GM21529 (cell line): Measurements from ENCODE around the gene CCDC27.

Experiments used
- ATAC-seq: cut with Tn5 transposase; IDR thresholded peaks from one replicate; pipeline ENCODE4 v1.9.1; 2021; ENCODE audit not compliant: unreplicated experiment

The CCDC27 gene

DNA sequence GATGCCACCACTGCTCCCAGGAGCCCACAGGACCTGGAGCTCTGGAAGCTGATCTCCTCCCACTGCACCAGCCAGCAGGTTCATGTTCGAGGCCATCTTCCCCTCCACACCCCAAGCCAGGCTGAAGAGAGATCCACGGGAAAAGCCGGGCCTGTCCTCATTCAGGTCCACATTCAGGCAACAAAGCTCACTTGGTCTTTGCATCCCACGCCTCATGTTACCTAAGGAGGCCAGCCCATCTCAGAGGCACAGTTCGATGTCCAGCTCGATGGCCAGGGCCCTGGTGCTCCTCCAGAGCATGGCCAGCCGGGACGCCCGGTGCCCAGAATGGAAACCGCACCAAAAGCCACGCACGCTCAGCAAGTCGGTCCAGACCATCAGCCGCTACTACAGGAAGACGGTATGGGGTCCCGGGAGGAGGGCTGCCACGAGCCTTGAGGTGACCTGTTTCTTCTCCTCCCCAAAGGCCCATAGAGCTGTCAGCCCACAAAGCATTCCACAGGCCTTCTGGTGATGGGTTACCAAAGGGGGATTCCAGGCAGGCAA is at the start of gene CCDC27:
Gene CCDC27 (plus strand): TSS at position 51 of the 546 bp plus-strand sequence. CDS start 32 bp downstream, at position 83.
- no peak for ATAC-seq

DNA sequence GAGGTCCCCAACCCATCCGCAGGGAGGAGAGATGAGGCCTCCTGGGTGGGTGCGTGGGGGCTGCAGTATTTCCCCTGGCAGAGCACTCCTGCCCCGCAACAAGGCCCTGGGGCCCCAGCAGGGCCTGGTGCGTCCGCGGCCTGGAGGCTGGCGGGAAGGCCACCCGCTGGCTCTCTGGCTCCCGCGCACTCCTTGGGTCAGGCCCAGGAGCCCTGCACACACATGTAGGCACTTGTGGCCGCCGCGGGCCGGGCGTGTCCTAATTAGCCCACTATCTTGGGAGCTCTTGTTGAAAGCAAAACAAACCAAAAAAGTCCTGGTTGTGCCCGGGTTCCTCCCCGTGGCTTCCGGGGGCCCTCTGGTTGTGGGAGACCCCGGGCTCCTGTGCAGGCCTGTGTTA is 49.7 kb upstream of the CCDC27 start:
- ATAC-seq, result no peak

DNA sequence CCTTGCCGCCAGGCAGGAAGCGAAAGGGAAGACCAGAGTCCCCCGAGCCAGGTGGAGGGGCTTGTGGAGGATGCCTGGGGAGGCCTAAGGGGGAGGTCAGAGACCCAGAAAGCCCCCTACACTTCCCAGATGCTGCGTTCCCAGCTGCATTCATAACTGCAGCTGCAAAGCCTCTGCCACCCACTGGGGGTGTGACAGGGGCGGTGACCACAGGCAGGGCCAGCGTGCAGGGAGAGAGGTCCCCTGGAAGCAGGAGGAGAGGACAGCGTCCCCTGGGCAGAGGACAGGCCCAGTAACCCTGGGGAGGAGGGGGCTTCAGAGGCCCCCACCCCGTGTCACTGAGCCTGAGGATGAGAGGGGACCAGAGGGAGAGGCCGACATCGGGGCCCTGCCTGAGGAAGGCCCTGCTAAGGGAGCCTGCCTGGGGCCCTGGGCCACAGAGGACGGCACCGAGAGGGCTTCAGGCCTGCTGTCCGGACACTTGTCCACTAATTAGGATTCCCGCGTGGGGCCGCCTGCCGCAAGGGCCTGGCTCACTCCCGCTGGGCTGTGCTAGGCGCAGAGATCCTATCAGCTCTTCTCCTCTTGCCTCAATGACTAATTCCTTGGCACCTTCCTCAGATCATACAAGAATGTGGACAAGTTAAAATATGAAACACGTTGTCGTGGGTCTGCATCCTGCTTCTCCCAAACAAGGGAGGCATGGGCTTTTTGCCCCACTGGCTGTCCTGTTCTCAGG is 49.1 kb upstream of the CCDC27 start:
- no peak for ATAC-seq

DNA sequence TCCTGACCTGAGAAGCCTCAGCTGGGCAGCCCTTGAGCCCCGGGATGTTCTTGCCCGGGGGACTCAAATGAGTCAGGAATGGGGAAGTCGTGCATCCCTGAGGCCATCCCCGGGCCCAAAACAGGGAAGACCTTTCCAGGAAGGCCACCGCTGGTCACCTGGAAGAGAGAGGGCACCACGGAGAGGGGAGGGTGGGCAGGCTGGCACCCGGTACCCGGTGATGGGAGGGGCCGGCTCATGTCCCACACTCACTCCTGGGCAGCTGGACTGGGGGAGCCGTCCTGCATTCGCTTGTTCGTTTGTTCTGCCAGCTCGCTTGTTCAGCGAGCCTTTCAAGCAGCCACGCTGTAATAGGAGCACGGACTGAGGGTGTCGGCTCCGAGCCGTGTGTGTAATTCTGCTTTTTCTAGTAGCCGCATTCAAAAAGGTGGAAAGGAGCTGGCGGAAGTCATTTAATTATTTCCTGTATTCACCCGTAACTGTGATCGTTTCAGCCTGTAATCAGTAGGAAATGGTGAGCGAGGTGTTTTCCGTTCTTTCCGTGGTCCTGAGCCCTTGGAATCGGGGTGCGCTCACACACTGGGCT is 48.4 kb upstream of the CCDC27 start:
- no peak for ATAC-seq

DNA sequence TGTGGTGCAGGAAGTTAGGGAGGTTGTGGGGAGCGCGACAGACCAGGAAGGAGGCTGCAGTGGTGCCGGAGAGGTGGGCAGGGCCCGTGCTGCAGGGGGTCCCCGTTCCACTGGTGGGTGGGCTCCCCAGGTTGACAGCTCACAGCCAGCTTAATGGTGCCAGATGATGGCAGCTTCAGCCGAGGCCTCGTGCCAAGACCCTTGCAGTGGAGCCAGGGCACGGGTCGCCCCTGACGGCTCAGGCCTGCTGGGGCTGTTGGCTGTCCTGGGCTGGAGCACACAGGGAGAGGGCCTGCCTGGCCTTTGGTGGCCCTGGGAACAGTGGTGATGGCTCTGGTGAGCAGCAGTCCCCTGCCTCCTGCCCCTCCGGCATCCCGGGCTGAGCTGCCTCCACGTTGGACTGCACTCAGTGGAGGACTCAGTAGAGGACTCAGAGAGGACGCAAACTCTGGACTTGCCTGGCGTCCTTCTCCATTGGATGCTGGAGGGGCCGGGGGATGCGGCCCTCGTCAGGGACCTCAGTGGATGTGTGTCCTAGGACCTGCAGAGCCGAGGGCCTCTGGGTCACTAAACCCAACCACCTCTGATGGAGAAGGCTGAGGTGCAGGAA is 46.8 kb upstream of the CCDC27 start:
- ATAC-seq, result no peak

DNA sequence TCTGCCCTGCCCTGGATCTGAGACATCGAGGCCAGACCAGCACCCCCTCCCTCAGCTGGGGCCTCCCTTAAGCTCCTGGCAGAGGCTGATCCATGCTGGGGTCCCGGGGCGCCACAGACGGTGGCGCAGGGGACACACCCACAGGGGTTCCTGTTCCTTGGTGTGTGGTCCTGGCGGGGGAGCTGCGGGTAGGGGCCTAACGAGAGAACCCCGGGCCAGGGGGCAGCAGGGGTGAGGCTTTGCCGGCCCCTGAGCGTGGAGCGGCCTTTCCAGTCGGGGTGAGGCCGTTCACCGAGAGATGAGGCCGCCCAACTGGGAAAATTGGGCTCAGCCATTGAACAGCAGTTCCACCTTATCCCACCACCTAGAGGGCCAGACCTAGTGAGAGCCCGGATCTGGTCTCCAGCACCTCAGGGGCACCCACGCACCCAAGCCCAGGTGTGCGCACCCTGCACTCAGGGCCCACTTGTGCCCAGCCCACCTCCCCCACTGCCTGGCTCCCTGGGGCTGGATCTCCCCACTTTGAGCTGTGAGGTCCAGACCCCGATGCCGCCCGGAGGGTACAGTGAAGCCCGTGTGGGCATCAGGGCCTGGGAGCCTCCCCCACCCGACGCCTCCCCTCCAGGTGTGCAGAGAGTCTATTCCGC is 45.5 kb upstream of the CCDC27 start:
- ATAC-seq, result no peak

DNA sequence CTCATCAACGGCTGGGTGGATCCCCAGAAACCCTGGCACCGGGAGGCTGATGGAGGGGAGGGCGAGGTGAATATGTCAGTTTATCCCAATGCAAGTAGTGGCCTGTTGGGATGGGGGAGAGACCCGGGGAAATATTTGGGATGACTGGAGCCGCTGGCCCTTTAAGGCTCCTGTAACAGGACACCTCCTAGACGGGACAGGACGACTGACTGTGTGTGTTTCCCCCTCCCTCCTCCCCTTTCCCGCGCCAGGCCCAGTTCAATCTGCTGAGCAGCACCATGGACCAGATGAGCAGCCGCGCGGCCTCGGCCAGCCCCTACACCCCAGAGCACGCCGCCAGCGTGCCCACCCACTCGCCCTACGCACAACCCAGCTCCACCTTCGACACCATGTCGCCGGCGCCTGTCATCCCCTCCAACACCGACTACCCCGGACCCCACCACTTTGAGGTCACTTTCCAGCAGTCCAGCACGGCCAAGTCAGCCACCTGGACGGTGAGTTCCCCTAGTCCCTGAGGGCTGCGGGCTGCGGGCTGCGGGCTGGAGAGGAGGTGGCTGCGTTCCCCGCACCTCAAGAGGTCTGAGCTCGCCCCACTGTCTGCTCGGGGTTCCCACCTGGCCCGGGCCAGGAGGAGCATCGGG is 44.8 kb upstream of the CCDC27 start:
- ATAC-seq, result no peak

DNA sequence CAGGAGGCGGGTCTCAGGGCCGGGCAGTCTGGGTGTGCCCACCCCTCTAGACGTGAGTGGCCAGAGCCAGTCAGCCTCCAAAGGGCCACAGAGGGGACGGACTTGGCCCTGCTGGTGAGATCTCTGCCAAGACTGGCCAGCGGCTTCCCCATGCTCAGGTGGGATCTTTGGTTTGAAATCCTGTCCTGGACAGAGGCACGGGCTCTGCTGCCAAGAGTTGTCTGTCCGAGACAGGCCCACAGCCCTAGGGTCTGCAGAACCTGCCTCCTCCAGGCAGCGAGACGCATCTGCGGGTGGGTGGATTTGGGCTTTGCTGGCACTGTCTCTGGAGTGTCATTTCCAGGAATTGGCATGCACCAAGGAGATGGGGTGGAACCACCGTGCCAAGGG is 44.3 kb upstream of the CCDC27 start:
- ATAC-seq, result no peak

DNA sequence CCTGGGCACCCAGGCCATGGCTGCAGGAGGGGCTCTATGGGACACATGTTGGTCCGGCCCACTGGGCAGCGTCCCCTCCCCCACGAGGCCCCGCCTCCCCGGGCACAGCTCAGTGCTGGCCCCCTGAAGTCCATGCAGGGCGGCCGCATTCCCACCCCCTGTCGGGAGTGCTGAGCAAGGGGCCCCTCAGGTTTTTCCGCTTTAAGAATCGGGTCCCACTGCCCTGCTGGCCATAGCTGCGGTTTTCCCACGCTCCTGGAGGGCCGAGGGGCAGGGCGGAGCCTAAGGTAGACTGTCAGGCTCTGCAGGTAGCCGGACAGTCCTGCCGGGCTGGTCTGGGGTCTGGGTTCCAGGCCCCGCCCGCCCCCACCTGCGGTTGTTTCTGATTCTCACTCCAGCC is 43.5 kb upstream of the CCDC27 start:
- no peak for ATAC-seq

DNA sequence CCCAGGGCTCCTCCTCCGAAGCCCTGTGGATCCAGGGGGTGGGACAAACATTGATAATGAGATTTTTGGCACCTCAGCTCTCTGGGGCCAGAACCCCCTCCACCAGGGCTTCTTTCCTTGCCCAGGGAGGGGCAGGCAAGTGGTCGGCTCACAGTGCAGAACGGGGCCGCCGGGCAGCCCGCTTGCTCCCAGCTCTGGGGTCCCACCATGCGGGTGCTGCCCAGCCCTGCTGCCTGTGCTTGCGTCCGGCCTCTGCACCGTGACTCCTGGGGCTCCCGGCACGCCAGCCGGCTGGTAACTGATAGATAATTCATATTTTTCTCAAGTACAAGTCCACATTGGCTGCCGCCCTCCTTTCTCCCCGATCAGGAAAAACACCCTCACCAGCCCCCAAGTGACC is 42.0 kb upstream of the CCDC27 start:
- ATAC-seq, result no peak

DNA sequence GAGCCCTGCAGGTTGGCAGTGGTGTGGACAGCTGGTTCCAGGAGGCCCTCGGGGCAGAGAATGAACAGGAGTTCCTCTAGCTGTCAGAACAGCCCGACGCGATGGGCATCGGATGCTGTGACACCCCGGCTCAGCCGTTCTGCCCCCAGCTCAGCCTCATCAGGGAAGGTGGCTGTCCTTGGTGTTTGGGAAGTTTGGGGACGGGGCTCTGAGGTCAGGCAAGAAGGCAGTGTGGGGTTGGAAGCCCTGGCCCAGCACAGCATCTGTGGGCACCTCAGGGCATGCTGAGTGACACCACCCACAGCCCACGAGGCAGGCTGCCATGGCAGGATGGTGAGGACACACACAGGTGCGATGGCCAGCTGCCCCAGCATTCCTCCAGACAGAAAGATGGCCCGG is 40.9 kb upstream of the CCDC27 start:
- no peak for ATAC-seq

DNA sequence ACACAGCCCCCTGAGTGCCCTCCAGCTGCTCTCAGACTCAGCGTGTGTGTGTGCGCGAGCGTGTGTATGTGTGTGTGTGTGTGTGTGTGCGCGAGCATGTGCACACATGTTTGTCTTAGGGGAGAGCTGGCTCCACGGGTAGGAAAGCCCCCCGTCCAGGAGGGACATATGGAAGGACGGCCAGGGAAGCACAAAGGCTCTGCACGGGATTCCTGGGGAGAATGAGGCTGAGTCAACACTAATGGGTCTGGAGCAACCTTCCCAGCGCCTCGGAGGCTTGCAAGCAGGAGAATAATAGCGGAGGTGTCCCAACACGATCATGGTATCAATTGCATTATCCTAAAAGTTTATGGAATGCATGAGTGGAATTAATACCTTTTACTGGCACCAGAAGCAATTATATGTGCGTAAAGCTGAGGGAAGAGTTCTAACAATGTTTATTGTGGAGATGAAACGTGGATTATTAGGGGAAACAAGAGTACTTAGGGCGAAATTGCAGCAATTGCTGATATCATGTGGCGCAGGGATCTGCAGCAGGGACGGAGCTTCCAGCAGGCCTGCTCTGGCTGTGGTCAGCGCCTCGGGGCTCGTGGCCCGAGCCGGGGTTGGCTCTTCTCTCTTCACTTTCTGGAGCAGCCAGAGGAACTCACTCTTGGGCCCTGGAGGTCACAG is 40.3 kb upstream of the CCDC27 start:
- no peak for ATAC-seq

DNA sequence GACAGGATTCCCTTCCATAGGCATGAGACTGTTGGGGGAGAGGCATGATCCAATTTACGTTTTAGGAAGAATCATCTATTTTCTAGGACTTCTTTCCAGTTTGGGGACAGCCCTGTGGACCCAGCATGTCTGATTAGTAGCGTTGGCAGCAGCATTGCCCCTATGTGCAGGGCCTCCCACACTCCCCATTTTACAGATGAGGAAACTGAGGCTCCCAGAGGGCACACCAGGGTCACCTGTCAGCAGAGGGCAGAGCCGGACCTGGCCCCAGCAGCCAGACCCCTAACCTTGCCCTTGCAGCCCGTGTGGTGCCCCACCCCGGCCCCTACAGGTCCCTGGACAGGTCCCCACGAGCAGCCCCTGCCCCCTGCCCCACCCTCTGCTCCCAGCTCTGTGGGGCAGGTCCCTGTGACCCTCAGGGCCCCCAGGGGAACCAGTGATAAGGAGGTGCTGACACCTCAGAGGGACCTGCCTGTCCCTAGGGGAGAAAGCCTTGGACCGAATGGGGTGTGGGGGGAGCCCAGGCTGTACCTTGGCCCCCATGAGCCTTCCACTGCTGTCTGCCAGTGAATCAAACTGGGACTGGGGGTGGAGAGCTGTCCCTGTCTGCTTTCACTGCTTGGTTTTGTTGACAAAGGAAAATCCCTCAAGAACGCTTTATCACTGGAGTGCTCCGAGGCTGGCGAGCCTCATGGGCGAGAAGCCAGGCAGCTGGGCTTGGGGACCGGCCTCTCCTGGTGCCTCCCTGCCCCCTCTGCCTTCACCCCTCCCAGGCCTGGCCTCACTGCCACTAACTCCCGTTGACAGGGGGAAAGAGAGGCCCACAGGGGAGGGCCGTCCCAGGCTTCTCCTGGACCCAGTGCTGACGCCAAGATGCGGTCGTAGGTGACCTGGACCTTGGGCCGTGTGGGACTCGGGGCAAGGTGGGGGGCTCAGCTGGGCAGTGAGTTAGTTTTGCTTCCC is 39.4 kb upstream of the CCDC27 start:
- ATAC-seq, result no peak

DNA sequence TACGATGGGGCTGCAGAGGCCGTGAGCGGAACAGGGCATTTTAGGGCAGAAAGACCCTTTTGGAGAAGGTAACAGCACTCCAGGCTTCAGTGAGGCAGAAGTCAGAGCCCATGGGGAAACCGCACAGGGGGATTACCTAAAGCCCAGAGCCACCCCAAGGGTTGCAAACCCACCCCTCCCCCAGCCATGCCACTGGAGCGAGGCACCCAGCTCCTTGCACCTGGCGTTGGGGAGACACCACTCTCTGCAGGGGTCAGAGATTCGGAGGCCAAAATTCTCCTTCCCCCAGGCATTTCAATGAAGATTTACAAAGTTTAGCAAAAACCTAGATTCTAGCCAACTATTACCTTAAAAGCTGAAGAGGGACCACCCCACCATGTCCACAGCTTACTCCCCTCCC is 38.4 kb upstream of the CCDC27 start:
- ATAC-seq, result no peak

DNA sequence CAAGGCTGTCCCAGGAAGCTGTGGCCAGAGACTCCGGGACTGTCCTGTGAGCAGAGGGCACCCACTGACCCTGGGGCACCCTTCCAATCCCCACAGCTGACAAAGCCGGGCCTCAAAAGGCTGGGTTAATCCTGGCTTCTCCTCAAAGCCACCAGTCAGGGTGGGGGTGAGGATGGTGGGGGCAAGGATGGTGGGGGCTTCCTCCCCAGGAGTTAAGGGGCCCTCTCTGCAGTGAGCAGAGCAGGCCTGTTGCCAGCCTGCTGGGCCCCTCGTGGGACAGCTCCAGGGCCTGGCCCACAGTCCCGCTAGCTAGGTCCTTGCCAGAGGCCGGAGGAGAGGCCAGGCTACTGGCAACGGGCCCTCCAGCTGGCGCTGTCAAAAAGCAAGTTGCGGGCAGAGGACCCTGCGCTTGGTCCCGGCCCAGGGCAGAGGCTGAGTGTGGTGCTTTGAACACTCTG is 37.9 kb upstream of the CCDC27 start:
- no peak for ATAC-seq

DNA sequence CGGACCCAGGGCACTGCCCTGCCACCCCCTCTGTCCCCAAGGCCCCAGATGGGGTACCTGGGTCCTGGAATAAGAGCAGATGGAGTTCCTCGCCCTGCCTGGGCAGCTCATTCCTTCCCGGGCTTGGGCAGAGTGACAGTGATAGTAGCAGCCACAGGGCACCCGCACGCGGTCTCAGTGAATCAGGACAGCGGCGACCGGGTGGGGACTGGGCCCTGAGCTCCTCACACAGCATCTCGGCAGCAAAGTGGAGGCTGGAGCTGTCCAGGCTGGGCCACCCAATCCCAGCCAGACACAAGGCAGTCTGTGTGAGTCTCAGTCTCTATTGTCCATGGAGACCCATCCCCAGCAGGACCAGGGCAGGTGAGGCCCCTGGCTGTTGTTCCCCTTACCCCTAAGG is 37.4 kb upstream of the CCDC27 start:
- no peak for ATAC-seq

DNA sequence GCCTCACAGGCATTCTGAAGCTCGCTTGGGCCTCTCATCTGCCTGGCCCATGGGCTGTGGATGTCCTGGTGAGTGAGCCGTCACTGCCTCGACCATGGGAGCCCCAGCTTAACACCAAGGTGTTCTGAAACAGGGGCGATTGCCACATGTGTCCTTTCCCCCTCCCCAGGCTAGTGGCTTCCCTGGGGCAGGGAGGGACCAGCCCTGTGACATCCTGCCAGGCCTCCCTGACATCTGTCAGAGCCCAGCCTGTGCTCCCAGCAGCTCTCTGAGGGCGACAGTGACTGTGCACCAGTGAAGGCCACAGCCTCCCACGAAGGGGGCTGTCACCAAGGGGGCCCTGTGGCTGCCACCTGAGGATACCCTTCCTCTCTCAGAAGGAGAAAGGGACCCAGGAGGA is 35.9 kb upstream of the CCDC27 start:
- no peak for ATAC-seq

DNA sequence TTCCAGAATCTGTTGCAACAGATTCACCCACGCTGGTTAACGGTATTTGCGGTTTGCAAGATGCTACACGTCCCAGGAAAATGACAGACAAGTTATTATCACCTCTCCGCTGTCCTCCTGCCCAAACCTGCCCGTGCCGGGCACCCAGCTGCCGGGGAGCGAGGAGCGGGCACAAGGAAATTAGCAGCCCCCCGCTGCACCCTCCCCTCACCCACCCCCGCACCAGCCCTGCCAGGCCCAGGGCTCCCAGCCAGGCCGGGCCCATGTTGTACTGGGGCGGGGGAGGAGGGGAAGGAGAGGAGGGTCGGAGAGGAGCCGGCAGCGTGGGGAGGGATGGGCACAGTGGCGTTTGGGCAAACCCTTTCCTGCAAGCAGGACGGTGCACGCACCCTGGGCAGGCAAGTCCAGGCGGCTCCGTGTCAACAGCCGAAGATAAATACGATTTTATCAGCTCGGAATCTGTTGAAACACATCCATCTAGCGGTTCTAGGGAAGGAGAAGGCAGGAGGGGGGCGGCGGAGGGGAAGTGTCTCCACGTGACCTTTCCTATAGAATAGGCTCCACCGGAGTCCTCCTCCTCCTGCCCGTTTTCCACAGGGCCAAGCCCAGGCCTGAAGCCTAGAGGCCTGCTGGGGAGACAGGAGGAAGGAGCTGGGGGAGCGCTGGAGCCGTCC is 35.1 kb upstream of the CCDC27 start:
- no peak for ATAC-seq
